T-helper 17 cell (primary cell): ENCODE data around the gene RASAL3. TPM values are rescaled to one million over a fixed set of nuclear protein-coding genes. Genes with fewer than 3 reads are reported as not detected.

Experiments used
- total RNA-seq, 4 donors: library from RNA in 2 of 4; stranded (reverse) in 2 of 4; gene quantifications; one replicate each; pipeline ENCODE4 v1.2.3 and lab custom pipeline; 2022 to 2026

Gene RASAL3
- total RNA-seq, 2 donors from 2014 or later: 103 to 121 TPM

Other genes starting within 250 kb of the RASAL3 start
- not detected for gene EPHX3, start 232.1 kb downstream of the RASAL3 start, total RNA-seq
- gene BRD4, start 132.0 kb downstream of the RASAL3 start, total RNA-seq: 100 to 1,000 TPM; 120 to 123 TPM
- 10 to 100 TPM; 87.6 to 90.2 TPM for gene AKAP8, start 84.8 kb downstream of the RASAL3 start, total RNA-seq
- gene AKAP8L, start 45.6 kb downstream of the RASAL3 start, total RNA-seq: 100 to 1,000 TPM; 116 to 123 TPM
- gene WIZ, start 14.6 kb downstream of the RASAL3 start, total RNA-seq: 10 to 100 TPM; 17.1 to 19.2 TPM
- not detected for gene PGLYRP2, start 15.0 kb upstream of the RASAL3 start, total RNA-seq
- gene CYP4F22, start 44.0 kb upstream of the RASAL3 start, total RNA-seq: 1 to 10 TPM in 1 of 2 donors, under 1 TPM in 1; 0.44 to 1.4 TPM
- not detected for gene CYP4F8, start 150.7 kb upstream of the RASAL3 start, total RNA-seq
- under 1 TPM in 1 of 2 donors, not detected in 1; 0.22 TPM for gene CYP4F3, start 176.4 kb upstream of the RASAL3 start, total RNA-seq
- gene CYP4F12, start 208.5 kb upstream of the RASAL3 start, total RNA-seq: 1 to 10 TPM; 1.9 to 5.2 TPM